Neural cell (in vitro differentiated cells): ENCODE data around the gene MAP3K7.

ENCODE experiments used
- EP300 ChIP-seq: fragments of 450-650 bp; conservative IDR thresholded peaks from 2 replicates; pipeline ENCODE4 v1.6.1; 2014; ENCODE audit warnings: antibody characterized with exemption, mild to moderate bottlenecking, moderate library complexity; ENCODE audit not compliant: poor library complexity, severe bottlenecking
- EZH2 ChIP-seq: fragments of 200-600, 300-800 bp; shearing (Covaris generic), sonication (generic); IDR thresholded peaks from 2 replicates; pipeline ENCODE4 v1.6.1; 2014; ENCODE audit warnings: antibody characterized with exemption, low read length, borderline replicate concordance, mild to moderate bottlenecking; ENCODE audit not compliant: insufficient read depth, poor library complexity, severe bottlenecking
- MXI1 ChIP-seq: fragments of 450-650 bp; conservative IDR thresholded peaks from 2 replicates; pipeline ENCODE4 v1.6.1; 2014; ENCODE audit warnings: antibody characterized with exemption, mild to moderate bottlenecking; ENCODE audit not compliant: poor library complexity, severe bottlenecking
- POLR2AphosphoS5 ChIP-seq: IDR thresholded peaks from 2 replicates; pipeline ENCODE4 v1.6.1; 2012
- RAD21 ChIP-seq: fragments of 450-650 bp; conservative IDR thresholded peaks from 2 replicates; pipeline ENCODE4 v1.6.1; 2014; ENCODE audit warnings: antibody characterized with exemption, mild to moderate bottlenecking, moderate library complexity
- SMC3 ChIP-seq: fragments of 450-650 bp; conservative IDR thresholded peaks from 2 replicates; pipeline ENCODE4 v1.6.1; 2014; ENCODE audit warnings: antibody characterized with exemption, mild to moderate bottlenecking, moderate library complexity; ENCODE audit not compliant: poor library complexity
- TAF1 ChIP-seq: IDR thresholded peaks from 2 replicates; pipeline ENCODE4 v1.6.1; 2012; ENCODE audit warnings: low read depth
- TF ChIP-seq, protein P1 (sequence below): fragments of 450-650 bp; IDR thresholded peaks from 2 replicates; pipeline ENCODE4 v1.5.1; 2014; ENCODE audit warnings: antibody characterized with exemption, mild to moderate bottlenecking, moderate library complexity; ENCODE audit not compliant: poor library complexity, severe bottlenecking
- TF ChIP-seq, protein P2 (sequence below): IDR thresholded peaks from 2 replicates; pipeline ENCODE4 v1.6.1; 2012; ENCODE audit warnings: borderline replicate concordance

DNA sequence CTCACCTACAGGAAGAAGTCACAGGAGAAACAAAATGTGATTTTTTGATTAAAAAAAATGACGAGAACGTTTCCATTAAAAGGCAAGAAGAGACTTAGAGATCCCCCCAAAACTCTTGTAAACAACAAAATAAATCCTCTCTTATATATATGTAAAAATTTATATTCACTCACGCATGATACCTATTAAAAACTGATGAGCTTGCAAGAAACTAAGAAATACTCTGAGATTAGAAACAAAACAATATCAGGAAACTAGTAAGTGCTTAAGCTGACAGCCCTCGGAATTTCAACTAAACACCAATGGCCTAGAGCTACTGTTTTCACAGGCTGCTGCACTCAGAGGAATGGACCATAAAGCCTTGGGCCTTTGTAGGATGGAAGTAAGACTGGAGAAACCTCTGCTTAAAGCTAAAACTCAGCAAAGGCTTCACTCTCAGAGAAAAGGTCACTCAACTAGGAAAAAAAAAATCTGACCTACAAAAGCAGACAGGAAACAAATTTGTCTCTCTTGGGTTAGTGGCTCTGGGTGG is 63.0 kb downstream of the MAP3K7 start:
- TF ChIP-seq, protein P1, sequence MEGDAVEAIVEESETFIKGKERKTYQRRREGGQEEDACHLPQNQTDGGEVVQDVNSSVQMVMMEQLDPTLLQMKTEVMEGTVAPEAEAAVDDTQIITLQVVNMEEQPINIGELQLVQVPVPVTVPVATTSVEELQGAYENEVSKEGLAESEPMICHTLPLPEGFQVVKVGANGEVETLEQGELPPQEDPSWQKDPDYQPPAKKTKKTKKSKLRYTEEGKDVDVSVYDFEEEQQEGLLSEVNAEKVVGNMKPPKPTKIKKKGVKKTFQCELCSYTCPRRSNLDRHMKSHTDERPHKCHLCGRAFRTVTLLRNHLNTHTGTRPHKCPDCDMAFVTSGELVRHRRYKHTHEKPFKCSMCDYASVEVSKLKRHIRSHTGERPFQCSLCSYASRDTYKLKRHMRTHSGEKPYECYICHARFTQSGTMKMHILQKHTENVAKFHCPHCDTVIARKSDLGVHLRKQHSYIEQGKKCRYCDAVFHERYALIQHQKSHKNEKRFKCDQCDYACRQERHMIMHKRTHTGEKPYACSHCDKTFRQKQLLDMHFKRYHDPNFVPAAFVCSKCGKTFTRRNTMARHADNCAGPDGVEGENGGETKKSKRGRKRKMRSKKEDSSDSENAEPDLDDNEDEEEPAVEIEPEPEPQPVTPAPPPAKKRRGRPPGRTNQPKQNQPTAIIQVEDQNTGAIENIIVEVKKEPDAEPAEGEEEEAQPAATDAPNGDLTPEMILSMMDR: no peak
- no peak for TF ChIP-seq POLR2AphosphoS5
- TF ChIP-seq RAD21: no peak
- TF ChIP-seq EZH2: no peak
- no peak for TF ChIP-seq EP300
- TF ChIP-seq, protein P2, sequence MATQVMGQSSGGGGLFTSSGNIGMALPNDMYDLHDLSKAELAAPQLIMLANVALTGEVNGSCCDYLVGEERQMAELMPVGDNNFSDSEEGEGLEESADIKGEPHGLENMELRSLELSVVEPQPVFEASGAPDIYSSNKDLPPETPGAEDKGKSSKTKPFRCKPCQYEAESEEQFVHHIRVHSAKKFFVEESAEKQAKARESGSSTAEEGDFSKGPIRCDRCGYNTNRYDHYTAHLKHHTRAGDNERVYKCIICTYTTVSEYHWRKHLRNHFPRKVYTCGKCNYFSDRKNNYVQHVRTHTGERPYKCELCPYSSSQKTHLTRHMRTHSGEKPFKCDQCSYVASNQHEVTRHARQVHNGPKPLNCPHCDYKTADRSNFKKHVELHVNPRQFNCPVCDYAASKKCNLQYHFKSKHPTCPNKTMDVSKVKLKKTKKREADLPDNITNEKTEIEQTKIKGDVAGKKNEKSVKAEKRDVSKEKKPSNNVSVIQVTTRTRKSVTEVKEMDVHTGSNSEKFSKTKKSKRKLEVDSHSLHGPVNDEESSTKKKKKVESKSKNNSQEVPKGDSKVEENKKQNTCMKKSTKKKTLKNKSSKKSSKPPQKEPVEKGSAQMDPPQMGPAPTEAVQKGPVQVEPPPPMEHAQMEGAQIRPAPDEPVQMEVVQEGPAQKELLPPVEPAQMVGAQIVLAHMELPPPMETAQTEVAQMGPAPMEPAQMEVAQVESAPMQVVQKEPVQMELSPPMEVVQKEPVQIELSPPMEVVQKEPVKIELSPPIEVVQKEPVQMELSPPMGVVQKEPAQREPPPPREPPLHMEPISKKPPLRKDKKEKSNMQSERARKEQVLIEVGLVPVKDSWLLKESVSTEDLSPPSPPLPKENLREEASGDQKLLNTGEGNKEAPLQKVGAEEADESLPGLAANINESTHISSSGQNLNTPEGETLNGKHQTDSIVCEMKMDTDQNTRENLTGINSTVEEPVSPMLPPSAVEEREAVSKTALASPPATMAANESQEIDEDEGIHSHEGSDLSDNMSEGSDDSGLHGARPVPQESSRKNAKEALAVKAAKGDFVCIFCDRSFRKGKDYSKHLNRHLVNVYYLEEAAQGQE: no peak
- no peak for TF ChIP-seq MXI1
- TF ChIP-seq SMC3: no peak
- no peak for TF ChIP-seq TAF1
